ENCODE measurements around the gene FAM180B. TPM values are rescaled to one million over a fixed set of nuclear protein-coding genes. Genes with fewer than 3 reads are reported as not detected.
"Not testable (repeated sequence)": the region's sequence is repeated elsewhere in the genome, so short reads cannot be mapped to it uniquely, and the experiment has no call there.

Gene FAM180B
- total RNA-seq, 1 donor from 2014 or later, result not detected

DNA sequence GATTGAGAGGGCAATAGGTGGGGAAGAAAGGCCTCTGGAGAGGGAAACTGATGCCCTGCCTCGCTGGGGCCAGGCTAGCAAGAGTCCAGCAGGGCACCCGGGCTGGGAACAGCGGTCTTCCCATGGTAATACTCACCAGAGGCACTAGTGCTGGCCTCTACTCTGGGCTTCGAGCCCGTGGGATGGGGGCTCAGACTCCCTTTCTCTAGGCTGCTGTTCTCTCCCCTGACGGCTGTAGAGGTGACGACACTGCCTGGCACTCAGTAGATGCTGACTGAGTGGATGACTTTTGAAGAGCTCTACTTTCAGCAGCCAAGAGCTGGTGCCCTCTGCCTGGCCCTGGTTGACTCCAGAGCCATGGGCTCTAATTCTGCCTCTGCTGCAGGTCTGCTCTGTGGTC, 8.6 kb downstream of the FAM180B start:
- ATAC-seq, result no peak

DNA sequence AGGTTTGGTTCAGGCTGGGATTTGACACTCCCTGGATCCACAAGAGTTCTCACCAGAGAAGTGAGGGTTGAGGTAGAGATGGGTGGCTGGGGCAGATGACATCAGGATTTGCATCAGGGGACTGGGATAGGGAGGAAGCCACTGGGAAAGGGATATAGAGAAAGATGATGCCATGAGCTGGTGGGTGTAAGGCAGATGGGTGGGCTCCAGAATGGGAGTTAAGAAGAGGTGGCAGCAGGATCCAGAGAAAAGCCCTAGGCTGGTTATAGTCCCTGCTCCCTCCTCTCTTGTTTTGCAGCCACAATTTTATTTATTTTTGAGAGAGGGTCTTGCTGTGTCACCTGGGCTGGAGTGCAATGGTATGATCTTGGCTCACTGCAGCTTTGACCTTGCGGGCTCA, 9.5 kb downstream of the FAM180B start:
- ATAC-seq, result no peak

DNA sequence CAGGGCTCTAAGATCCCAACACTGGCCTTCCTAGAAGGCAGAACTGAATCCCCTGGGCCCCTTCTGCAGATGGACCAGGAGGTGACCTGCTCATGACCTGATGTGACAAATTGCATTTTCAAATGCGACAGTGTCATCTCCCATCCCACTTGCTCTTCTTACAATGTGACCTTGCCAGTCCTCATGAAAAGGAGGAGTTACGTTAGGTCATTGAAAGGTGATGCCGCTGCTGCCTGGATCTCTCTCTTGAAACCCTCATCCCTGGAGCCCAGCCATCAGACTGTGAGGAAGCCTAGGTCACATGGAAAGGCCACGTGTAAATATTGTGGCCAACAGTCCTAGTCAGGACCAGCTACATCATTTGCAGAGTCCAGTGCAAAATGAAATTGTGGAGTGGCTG, 13.4 kb downstream of the FAM180B start:
- no peak for ATAC-seq

DNA sequence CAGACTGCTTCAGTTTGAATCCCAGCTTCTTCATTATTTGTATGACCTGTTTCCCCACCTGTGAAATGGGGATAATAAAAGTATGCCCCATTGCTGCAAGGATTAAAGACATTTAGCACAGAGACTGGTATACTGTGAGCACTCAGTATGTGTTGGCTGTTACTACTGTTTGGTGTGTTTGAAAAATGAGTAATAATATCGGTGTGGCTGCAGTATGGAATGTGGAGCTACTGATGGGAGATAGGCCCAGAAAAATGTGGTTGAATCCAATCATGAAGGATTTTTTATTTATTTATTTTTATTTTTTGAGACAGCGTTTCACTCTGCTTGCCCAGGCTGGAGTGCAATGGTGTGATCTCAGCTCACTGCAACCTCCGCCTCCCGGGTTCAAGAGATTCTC, 16.8 kb downstream of the FAM180B start:
- ATAC-seq, result no peak

DNA sequence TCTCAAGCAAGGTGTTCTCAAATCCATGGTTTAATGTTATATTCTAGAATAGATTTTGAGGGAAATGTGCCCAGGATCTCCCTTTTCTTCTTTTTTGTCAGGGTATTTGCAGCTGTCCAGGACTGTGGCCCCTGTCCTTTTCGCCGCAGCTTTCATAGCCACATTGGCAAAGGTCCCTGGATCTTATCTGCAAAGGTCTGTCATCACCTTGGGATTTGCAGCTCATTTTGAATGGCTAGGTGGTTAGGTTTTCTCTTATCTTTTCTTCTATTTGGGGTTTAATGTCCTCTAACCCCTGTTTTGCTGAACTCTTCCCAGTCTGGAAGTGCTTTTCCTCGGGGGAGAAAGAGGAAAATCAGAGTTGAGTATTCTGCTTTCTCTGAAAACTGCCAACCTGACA, 19.4 kb downstream of the FAM180B start:
- no peak for ATAC-seq

DNA sequence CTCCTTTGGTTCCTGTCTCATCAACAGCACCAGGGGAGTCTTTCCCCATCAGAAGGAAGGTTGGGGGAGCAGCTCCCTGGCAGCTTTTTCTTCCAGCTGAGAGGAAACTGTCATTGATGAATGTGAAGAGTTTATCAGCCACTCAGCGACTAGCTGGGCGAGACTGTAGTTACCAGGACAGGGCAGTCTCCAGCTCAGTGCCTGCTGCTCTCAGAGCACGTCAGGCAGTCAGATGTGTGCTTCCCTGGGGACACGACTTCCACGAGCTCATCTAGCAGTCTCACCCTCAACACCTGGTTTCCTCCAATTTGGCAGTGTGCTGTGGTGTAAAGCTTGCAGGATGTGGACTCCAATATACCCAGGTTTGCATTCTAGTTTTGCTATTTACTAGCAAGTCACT, 20.3 kb downstream of the FAM180B start:
- no peak for ATAC-seq

DNA sequence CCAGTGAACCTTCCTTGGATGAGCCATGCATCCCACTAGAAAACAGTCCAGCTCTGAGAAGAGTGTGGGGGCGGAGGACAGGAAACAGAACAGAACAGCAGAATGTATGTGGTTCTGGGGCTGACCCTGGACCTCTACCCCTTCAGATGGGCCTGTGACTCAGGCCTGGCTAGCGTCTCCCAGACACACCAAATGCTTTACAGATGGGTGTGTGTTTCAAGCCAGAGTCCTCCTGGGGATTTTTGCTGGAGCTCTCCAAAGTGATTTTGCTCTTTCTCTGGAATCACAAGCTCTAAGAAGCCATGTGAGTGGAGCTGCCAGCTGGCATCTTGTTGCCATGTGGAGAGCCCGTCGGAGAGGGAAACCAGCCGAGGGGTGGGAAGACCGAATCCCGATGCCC, 20.9 kb downstream of the FAM180B start:
- ATAC-seq, result no peak

DNA sequence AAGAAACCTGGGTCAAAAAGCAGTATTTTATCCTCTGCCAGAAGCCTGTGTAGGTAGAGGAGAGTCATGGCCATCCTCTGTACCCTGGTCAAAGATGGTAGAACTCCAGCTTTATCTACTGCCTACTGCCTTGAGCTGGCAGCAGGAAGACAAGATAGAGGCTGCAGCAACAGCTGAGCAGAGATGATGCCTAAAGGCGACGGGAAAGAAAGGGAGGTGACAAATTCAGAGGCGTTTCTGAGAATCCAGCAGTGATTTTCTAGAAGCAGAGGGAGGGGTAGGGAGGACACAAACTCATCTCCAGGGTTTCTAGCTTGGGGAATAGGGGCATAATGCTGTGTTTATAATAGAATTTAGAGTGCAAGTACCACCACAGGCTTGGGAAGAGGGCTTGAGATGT, 23.2 kb downstream of the FAM180B start:
- ATAC-seq, result no peak

DNA sequence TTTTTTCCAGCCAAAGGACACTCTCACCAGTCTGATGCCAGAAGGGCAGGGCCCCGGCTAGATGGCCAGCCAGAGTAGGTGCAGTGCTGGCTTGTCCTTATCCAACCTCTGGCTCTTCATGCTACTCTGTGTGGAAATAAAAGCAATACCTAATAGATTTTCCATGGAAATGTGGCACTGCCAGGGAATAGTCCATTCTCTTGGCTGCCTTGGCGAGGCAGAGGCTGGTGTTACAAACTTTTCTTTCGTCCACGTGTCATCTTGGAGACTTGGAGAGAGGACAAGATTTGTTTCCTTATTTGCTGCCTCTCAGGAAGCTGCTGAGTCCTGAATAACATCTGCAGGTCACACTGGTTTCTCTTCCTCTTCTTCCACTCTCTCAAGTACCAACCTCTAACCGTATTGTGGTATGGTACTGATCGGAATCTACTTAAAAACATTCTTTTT, 24.9 kb downstream of the FAM180B start:
- ATAC-seq, result no peak

DNA sequence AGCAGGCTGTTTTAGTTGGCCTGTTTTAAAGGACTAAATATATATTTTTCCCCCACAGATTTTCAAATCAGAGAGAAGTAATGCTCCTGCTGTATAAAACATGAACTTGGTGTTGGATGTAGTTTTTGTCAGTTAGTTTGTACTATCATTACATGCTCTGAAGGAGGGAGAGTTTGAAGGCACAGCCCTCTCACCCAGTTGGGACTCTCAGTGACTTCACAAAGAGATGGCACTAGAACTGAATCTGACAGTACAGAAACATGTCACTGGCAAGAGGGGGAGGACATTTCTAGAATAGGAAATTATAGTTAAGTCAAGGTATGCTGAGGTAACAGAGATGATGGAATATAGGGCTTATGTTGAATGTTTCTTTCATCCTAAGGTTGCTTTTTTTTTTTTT, 28.8 kb downstream of the FAM180B start:
- no peak for ATAC-seq

DNA sequence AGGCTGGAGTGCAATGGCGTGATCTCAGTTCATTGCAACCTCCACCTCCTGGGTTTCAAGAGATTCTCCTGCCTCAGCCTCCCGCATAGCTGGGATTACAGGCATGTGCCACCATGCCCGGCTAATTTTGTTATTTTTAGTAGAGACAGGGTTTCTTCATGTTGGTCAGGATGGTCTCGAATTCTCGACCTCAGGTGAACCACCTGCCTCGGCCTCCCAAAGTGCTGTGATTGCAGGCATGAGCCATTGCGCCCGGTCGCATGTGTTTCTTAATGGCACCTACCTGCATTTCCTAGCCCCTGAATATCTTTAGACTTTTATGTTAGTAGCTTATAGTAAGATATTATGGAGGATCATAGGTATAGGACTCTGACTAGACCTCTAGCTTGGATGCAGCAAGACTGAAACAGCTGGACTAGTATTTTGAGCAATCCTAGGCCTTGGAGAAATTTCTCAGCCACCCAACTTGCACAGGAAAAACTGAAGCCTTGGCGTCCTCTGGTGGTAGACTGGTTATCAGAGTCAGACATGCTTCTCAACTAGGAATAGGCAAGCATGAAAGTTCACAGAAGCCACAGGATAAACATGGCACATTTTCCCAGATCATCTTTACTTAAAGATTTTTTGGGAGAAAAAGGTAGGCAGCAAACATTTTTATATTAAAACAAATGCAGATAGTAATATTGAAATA, 30.4 kb downstream of the FAM180B start:
- ATAC-seq, result peak; percentile 39

DNA sequence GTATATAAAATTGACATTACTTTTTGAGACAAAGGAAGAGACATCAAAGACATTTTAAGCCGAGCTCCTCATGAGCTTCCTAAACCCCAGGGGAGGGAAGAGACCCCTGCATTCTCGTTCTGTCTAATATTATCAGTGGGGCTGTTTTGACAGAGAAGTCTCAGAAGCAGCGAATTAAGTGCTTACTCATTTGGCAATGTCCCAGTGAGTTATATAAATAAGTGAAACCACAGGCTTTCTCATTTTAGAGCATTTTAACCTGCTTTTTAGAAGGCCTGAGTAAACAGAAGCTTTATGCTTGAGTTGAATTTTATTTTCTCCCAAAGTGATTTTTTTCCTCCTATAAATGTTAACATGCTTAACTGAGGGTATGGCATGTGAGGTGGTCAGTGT, 30.9 kb downstream of the FAM180B start:
- ATAC-seq, result no peak

DNA sequence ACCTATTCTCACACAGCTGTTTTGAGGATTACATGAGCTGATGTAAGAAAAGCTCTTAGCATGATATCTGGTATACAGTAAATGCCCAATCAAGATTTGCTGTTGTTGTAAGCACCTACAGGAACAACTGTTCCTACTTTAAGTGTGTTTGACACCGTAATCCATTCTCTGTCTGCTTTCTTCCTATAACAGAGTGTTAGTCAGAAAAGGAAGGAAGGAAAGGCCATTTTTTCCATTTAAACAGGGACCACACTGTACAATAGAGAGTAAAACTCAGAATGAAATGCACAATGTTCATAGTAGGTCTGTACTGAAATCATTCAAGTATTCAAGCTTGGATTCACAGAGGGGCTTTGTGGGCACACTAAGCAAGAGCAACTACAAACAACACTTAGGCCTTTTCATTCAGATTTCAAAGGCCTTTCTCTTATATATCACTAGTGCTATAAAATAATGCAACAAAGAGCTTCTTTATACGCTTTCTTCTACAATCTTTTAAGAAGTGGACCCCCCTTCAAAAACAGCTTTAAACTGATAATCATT, 34.4 kb downstream of the FAM180B start:
- peak; percentile 32 for ATAC-seq

DNA sequence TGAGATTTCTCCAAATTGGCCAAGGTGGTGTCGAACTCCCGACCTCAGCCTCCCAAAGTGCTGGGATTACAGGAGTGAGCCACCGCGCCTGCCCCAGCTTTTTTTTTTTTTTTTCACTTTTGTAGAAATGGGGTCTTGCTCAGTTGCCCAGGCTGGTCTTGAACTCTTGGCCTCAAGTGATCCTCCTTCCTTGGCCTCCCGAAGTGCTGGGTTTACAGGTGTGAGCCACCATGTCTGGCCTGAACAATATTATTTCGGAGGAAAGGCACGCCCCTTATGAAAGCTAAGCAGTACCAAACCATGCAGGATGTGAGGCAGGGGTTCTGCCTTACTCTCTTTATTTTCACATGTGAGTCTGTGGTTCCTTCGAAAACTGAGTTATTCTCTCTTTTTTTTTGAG, 39.8 kb downstream of the FAM180B start:
- ATAC-seq, result no peak

DNA sequence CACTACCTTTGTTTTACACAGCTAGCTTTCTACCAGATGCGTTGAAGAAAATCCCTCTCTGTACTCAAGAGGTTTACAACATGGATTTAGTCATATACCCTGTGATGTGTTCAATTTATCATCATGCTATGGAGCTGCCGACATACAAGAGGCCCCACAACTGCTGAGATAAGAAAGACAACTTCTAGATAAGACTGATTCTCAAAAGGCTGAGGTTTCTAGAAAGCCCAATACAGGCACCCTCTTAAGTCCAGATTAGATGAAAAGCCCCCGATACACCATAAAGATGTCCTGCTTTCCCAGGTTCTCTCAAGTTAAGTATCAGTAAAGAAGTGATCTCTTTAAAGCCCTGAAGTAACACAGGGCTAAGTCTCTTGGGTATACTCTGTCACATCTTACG, 41.5 kb downstream of the FAM180B start:
- no peak for ATAC-seq

DNA sequence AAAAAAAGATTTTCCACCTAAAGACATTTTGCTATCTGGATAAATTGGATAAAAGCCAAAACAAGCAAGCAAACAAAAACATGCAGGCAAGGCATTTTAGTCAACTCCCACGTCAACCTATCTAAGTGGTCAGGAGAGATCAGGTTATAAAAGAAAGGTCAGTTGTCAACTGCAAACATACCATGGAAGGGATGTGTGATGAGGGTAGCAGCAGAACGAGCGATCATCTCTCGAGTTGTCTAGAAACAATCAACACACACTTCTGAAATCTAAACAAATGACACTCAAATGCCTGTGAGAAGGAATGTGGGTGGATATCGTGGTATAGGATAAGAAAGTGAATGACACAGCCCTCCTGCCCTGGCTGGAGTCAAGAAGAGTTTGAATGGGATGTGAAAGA, 45.0 kb downstream of the FAM180B start:
- no peak for ATAC-seq

DNA sequence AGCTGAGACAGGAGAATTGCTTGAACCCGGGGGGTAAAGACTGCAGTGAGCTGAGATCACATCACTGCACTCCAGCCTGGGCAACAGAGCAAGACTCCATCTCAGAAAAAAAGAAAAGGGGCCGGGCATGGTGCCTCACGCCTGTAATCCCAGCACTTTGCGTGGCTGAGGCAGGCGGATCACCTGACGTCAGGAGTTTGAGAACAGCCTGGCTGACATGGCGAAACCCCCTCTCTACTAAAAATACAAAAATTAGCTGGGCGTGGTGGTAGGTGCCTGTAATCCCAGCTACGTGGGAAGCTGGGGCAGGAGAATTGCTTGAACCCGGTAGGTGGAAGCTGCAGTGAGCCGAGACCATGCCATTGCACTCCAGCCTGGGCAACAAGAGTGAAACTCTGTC, 49.9 kb downstream of the FAM180B start:
- not testable (repeated sequence) for ATAC-seq

Other genes starting within 250 kb of the FAM180B start
- gene MYBPC3, start 234.0 kb upstream of the FAM180B start, total RNA-seq, result not detected
- 2.2 TPM for gene SPI1, start 208.1 kb upstream of the FAM180B start, total RNA-seq
- 6.4 TPM for gene SLC39A13, start 178.1 kb upstream of the FAM180B start, total RNA-seq
- 88.2 TPM for gene PSMC3, start 160.2 kb upstream of the FAM180B start, total RNA-seq
- 0.44 TPM for gene RAPSN, start 137.5 kb upstream of the FAM180B start, total RNA-seq
- 63.7 TPM for gene CELF1, start 33.5 kb upstream of the FAM180B start, total RNA-seq
- gene PTPMT1, start 21.1 kb upstream of the FAM180B start, total RNA-seq, result 29.6 TPM
- gene KBTBD4, start 7.7 kb upstream of the FAM180B start, total RNA-seq, result 8.0 TPM
- gene NDUFS3, start 7.6 kb upstream of the FAM180B start, total RNA-seq, result 103 TPM
- not detected for gene C1QTNF4, start 7.7 kb downstream of the FAM180B start, total RNA-seq
- 102 TPM for gene MTCH2, start 55.9 kb downstream of the FAM180B start, total RNA-seq
- gene AGBL2, start 128.7 kb downstream of the FAM180B start, total RNA-seq, result 1.1 TPM
- 49.4 TPM for gene FNBP4, start 180.7 kb downstream of the FAM180B start, total RNA-seq

Measured in esophagus mucosa (tissue), 1 donor.